Subcutaneous adipose tissue (tissue), 4 donors: Measurements from ENCODE around the gene FUT1. TPM values are rescaled to one million over a fixed set of nuclear protein-coding genes. Genes with fewer than 3 reads are reported as not detected.

ENCODE experiments used
- total RNA-seq, 4 donors: library from RNA; depleted of rRNA; stranded (reverse); fragments of >200 nt; gene quantifications; one replicate each; pipeline ENCODE4 v1.1.0, GENCODE V29; 2016
- TF ChIP-seq, protein P1 (sequence below): fragments of 450-650 bp; IDR thresholded peaks from one replicate; pipeline ENCODE4 v1.5.1; 2016; ENCODE audit warnings: low read depth, mild to moderate bottlenecking, control low read depth, antibody characterized with exemption, moderate library complexity

FUT1 gene
- total RNA-seq, 4 donors from 2014 or later, result 1.0 to 7.2 (median 4.4) TPM

DNA sequence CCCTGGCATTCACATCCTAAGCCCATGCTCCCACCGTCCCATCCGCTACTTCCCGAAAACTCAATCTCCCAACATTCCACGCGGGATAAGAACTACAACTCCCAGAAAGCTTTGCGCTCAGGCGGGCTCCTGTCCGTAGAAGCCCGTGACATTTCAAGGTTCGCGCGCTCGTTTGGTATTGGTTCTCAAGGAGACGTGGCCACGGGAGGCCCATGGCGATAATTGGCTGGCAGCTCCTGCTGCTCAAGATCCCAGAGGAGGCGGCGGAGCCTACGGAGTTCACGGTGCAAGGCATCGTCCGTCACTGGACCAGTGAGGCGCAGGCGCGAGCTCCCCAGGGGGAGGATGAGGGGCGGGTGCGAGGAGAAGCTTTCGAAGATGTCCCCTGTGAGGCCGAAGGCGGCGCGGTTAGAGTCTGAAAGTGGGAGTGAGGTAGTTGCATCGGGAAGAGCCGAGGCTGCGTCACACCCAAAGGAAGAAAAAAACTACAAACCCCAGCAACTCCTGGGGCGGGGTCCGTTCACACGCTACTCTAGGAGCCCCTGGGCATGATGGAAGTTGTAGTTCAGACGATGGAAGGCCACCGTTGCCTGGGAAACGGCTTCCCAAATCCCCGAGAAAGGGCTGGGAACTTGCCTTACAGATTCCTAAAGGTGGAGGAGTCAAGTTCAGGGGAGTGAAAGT lies 31.7 kb downstream of the FUT1 start:
- TF ChIP-seq, protein P1, sequence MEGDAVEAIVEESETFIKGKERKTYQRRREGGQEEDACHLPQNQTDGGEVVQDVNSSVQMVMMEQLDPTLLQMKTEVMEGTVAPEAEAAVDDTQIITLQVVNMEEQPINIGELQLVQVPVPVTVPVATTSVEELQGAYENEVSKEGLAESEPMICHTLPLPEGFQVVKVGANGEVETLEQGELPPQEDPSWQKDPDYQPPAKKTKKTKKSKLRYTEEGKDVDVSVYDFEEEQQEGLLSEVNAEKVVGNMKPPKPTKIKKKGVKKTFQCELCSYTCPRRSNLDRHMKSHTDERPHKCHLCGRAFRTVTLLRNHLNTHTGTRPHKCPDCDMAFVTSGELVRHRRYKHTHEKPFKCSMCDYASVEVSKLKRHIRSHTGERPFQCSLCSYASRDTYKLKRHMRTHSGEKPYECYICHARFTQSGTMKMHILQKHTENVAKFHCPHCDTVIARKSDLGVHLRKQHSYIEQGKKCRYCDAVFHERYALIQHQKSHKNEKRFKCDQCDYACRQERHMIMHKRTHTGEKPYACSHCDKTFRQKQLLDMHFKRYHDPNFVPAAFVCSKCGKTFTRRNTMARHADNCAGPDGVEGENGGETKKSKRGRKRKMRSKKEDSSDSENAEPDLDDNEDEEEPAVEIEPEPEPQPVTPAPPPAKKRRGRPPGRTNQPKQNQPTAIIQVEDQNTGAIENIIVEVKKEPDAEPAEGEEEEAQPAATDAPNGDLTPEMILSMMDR, result no peak

- TF ChIP-seq, protein P1, result no peak
Measured at GRCh38 chr19:48720251-48720612, 32.2 kb downstream of the FUT1 start.

- TF ChIP-seq, protein P1, result no peak
Measured at GRCh38 chr19:48719263-48720171, 32.9 kb downstream of the FUT1 start, which contains the start of gene MAMSTR. TSS of gene MAMSTR (minus strand) at chr19:48719725. CDS start at chr19:48719031, 694 bp downstream.

DNA sequence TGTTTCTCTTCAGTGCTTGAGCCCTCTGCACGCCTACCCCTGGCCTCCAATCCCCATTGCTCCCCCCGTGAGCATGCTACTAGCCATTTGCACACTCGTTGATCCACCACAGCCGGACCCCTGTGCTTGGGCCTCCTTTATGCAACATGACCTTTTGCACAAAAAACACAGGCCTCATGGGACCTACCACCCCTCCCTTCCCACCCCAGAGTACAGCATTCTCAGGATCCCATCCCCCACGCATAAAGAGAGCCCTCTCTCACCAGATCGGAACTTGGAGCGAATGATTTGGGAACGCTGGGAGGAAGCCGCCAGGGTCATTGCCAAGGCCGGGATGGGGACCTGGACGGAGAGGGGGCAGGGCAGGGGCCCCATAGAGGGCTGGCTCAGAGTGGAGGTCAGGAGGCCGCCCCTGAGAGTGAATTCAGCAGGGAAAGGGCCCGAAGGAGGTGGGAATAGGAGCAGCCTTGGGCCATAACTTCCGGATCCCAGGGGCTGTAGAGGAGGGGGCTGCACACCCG lies 33.7 kb downstream of the FUT1 start:
- TF ChIP-seq, protein P1, result no peak

- TF ChIP-seq, protein P1, result no peak
Measured at GRCh38 chr19:48716562-48717291, 35.7 kb downstream of the FUT1 start.

GRCh38 chr19:48715681-48716171 lies 36.7 kb downstream of the FUT1 start:
- TF ChIP-seq, protein P1, result no peak
